HepG2 (cell line): Measurements from ENCODE around the gene TBX10. TPM values are rescaled to one million over a fixed set of nuclear protein-coding genes. Genes with fewer than 3 reads are reported as not detected.

Source experiments
- ASH2L ChIP-seq: fragments of 300-600, 200-600 bp; sonication (generic); IDR thresholded peaks from 2 replicates; pipeline ENCODE4 v1.7.0; 2017; ENCODE audit warnings: low read depth, mild to moderate bottlenecking, moderate library complexity, mixed read lengths, low read length; ENCODE audit not compliant: insufficient read length
- DMAP1 ChIP-seq: IDR thresholded peaks from 2 replicates; pipeline ENCODE4 v1.6.1; 2016
- DZIP1 ChIP-seq: sonication (generic); formaldehyde crosslinking; IDR thresholded peaks from 2 replicates; pipeline ENCODE4 v1.5.0; 2020; ENCODE audit warnings: mild to moderate bottlenecking, missing genetic modification reagents
- KLF12 ChIP-seq: sonication (generic); formaldehyde crosslinking; IDR thresholded peaks from 2 replicates; pipeline ENCODE4 v1.4.0; 2020; ENCODE audit warnings: missing genetic modification reagents, borderline replicate concordance
- PCBP1 ChIP-seq: fragments of 200-400 bp; formaldehyde crosslinking; IDR thresholded peaks from 2 replicates; pipeline ENCODE4 v1.6.1; 2017; ENCODE audit warnings: mild to moderate bottlenecking, low read depth, low read length, borderline replicate concordance
- TBX3 ChIP-seq: fragments of 450-650 bp; IDR thresholded peaks from 2 replicates; pipeline ENCODE4 v1.6.1; 2017; ENCODE audit warnings: antibody characterized with exemption, mild to moderate bottlenecking, inconsistent platforms, borderline replicate concordance
- TP53 ChIP-seq: sonication (generic); formaldehyde crosslinking; conservative IDR thresholded peaks from 2 replicates; pipeline ENCODE4 v1.4.0; 2020; ENCODE audit warnings: missing genetic modification reagents
- TSC22D2 ChIP-seq: sonication (generic); formaldehyde crosslinking; IDR thresholded peaks from 2 replicates; pipeline ENCODE4 v1.5.1; 2020; ENCODE audit warnings: missing genetic modification reagents, mild to moderate bottlenecking, borderline replicate concordance
- U2AF1 ChIP-seq: fragments of 200-400 bp; formaldehyde crosslinking; optimal IDR thresholded peaks from 2 replicates; pipeline ENCODE3; 2017; ENCODE audit warnings: mild to moderate bottlenecking, low read depth, low read length
- ZBTB25 ChIP-seq: IDR thresholded peaks from 2 replicates; pipeline ENCODE4 v1.6.1; 2018; ENCODE audit warnings: missing genetic modification reagents
- ZBTB46 ChIP-seq: sonication (generic); formaldehyde crosslinking; IDR thresholded peaks from 2 replicates; pipeline ENCODE4 v1.4.0; 2020; ENCODE audit warnings: mild to moderate bottlenecking, missing genetic modification reagents, borderline replicate concordance
- ZHX2 ChIP-seq, 2 experiments: sonication (generic) in 1 of 2; formaldehyde crosslinking in 1 of 2; IDR thresholded peaks; 2 replicates each; pipeline versions ENCODE4 v1.6.1 to v1.9.0; 2014 to 2022; ENCODE audit warnings: antibody characterized with exemption in 1 of 2, borderline replicate concordance in 1 of 2, inconsistent platforms in 1 of 2, low read depth in 1 of 2, missing genetic modification reagents in 1 of 2
- ZNF274 ChIP-seq: sonication (generic); formaldehyde crosslinking; IDR thresholded peaks from 2 replicates; pipeline ENCODE4 v1.5.1; 2020; ENCODE audit warnings: mild to moderate bottlenecking, missing genetic modification reagents
- ZNF557 ChIP-seq: sonication (generic); formaldehyde crosslinking; IDR thresholded peaks from 2 replicates; pipeline ENCODE4 v1.4.0; 2020; ENCODE audit warnings: missing genetic modification reagents
- ZNF775 ChIP-seq: sonication (generic); formaldehyde crosslinking; IDR thresholded peaks from 2 replicates; pipeline ENCODE4 v1.4.0; 2020; ENCODE audit warnings: missing genetic modification reagents, mild to moderate bottlenecking, moderate library complexity, borderline replicate concordance
- ZSCAN21 ChIP-seq: sonication (generic); formaldehyde crosslinking; IDR thresholded peaks from 2 replicates; pipeline ENCODE4 v1.8.0; 2022; ENCODE audit warnings: mild to moderate bottlenecking, missing genetic modification reagents, moderate library complexity, borderline replicate concordance
- polyA plus RNA-seq, 8 experiments: library from polyadenylated mRNA; depleted of rRNA in 3 of 8; stranded (reverse) in 7 of 8; unstranded in 1 of 8; fragments of >200 nt; fragmentation: Illumina TruSeq in 4 of 8; extraction: Trizol in 4 of 8; gene quantifications; 2 replicates each; pipeline versions ENCODE4 v1.2.1 to v1.2.3, GENCODE V29; 2011 to 2016; ENCODE audit warnings: low read depth in 4 of 8, missing spikeins in 1 of 8, mixed read lengths in 1 of 8; ENCODE audit not compliant: insufficient read depth in 1 of 8
- total RNA-seq, 5 experiments: library from RNA; depleted of rRNA; stranded (reverse); fragments of >200 nt; fragmentation: Illumina TruSeq; extraction: Trizol; gene quantifications; 2 replicates each; pipeline ENCODE4 v1.2.3, GENCODE V29; 2016; ENCODE audit warnings: low read depth in 1 of 5

Gene TBX10
- total and polyA plus RNA-seq, 2 of the 13 experiments (the other 11 are each of a cell fraction or from before 2014, with no cell fraction given) = 0.27 to 1.7 TPM

- TF ChIP-seq ASH2L (peak; percentile 32), TSC22D2 (no peak), TBX3 (peak; percentile 43; the same call in 1 of the 2 replicates), ZNF557 (CRISPR knock-in tag) (no peak), ZBTB25 (peak; percentile 46; the same call in 1 of the 2 replicates), TP53 (CRISPR knock-in tag) (no peak; the same call in 1 of the 2 replicates), U2AF1 (peak; percentile 34), KLF12 (CRISPR knock-in tag) (no peak), PCBP1 (no peak), ZBTB46 (no peak), ZHX2 (IDR thresholded peaks at IDR 0.05; ENCODE audit: low read depth) (peak; percentile 91), ZHX2 (CRISPR knock-in tag; IDR thresholded peaks at IDR 0.05; ENCODE audit: borderline replicate concordance) (no peak), DZIP1 (CRISPR knock-in tag) (no peak), ZNF775 (CRISPR knock-in tag) (no peak), DMAP1 (CRISPR knock-in tag) (no peak; the same call in 1 of the 2 replicates), ZSCAN21 (CRISPR knock-in tag) (peak; percentile 91; the same call in 1 of the 2 replicates), ZNF274 (CRISPR knock-in tag) (peak; percentile 22; the same call in 1 of the 2 replicates)
These were observed 32.9 kb downstream of the TBX10 start, which contains the start of gene NDUFV1 (continued) for GRCh38 chr11:67606492-67607295.
